Heart right ventricle (tissue), 16 donors: ENCODE measurements around the gene ACKR4. TPM values are rescaled to one million over a fixed set of nuclear protein-coding genes. Genes with fewer than 3 reads are reported as not detected.

Experiments
- ATAC-seq, 8 donors: fragments of 200-7000 bp; cut with Tn5 transposase; one replicate each; pipeline ENCODE4 v1.9.1; 2020; ENCODE audit warnings: mild to moderate bottlenecking in 8 of 8, moderate library complexity in 8 of 8, moderate number of reproducible peaks in 1 of 8
- DNase-seq, 2 donors: peaks; one replicate each; pipeline ENCODE4 v3.0.0-alpha.2; 2020
- H3K27ac ChIP-seq, 10 donors: fragments of 200-600 bp; sonication (generic) in 2 of 10; one replicate each; pipeline versions ENCODE4 v1.5.0 to v1.8.0; 2020 to 2022; ENCODE audit warnings: mild to moderate bottlenecking in 3 of 10
- H3K27me3 ChIP-seq, 7 donors: fragments of 200-600 bp; one replicate each; pipeline ENCODE4 v1.8.0; 2021 to 2022; ENCODE audit warnings: mild to moderate bottlenecking in 2 of 7
- H3K36me3 ChIP-seq, 9 donors: fragments of 200-600 bp; sonication (generic) in 1 of 9; one replicate each; pipeline versions ENCODE4 v1.5.0 to v1.8.0; 2020 to 2022; ENCODE audit warnings: mild to moderate bottlenecking in 2 of 9
- H3K4me1 ChIP-seq, 9 donors: fragments of 200-600 bp; sonication (generic) in 1 of 9; one replicate each; pipeline versions ENCODE4 v1.5.0 to v1.8.0; 2020 to 2022; ENCODE audit warnings: mild to moderate bottlenecking in 4 of 9
- H3K4me3 ChIP-seq, 10 donors: fragments of 200-600 bp; sonication (generic) in 2 of 10; one replicate each; pipeline versions ENCODE4 v1.5.0 to v1.8.0; 2020 to 2022; ENCODE audit warnings: mild to moderate bottlenecking in 7 of 10, moderate library complexity in 2 of 10
- H3K9me3 ChIP-seq, 11 donors: fragments of 200-600 bp in 10 of 11; sonication (generic) in 2 of 11; one replicate each; pipeline versions ENCODE4 v1.5.0 to v1.8.0; 2013 to 2022; ENCODE audit warnings: mild to moderate bottlenecking in 2 of 11, control low read depth in 1 of 11, moderate library complexity in 1 of 11
- CTCF ChIP-seq, 9 donors: fragments of 200-600 bp; sonication (generic) in 2 of 9; IDR thresholded peaks; one replicate each; pipeline versions ENCODE4 v1.5.0 to v1.8.0; 2021 to 2022; ENCODE audit warnings: antibody characterized with exemption in 9 of 9, mild to moderate bottlenecking in 5 of 9, moderate library complexity in 1 of 9
- WGBS, 2 donors: extraction: QIAGEN DNeasy Blood & Tissue Kit; methylation state at CpG; one replicate each; pipeline ENCODE4 v1.1.7; 2013; ENCODE audit warnings: inconsistent platforms in 1 of 2; 5-methylcytosine and 5-hydroxymethylcytosine counted together
- intact Hi-C, 10 donors: fragments of 100-400 bp; cut with DNase I; formaldehyde crosslinking; loops; one replicate each; pipeline versions ENCODE4 v1.11.1 to v1.14.2; 2022
- polyA plus RNA-seq, 2 donors: library from polyadenylated mRNA; stranded (reverse); fragments of 200-250 nt; gene quantifications; one replicate each; pipeline ENCODE4 v1.2.3, GENCODE V29; 2013
- total RNA-seq, 10 donors: library from RNA; stranded (reverse); fragmentation: NEBNext Ultra II Directional in 3 of 10; extraction: Animal tissue kit (Norgen Biotek cat#: 25700) in 3 of 10; gene quantifications; one replicate each; pipeline versions ENCODE4 v1.2.1 to v1.2.4, GENCODE V29; 2021 to 2023
- donor health status: Arrhythmogenic right ventricular cardiomyopathy.
- donor health status: ischemic (EF 13 %, LVEDD 7.1; RV severe dilation, severe dysfunction).
- donor health status: healthy with polysubstance abuse.
- donor health status: DM: no; HTN: yes; CAD: no.
- donor health status: DM: no; HTN: no; CAD: no.
- donor health status: ischemic (EF 25% LVEDD 6.9; RV normal size, moderate dysfunction).
- donor health status: ischemic (EF 25% LVEDD 5.7; RV mildly dilated, moderate dysfunction).
- donor health status: healthy.
- donor health status: DM: yes; HTN: yes; CAD: no.
- donor health status: Ischemic cardiomyopathy.
- donor health status: ischemic (EF 35%, LVEDD 5.7; RV mildly dilated, moderate dysfunction).
- donor health status: nonischemic (EF 11% LVEDD 7.7; RV severe dilation, severe dysfunction).
- donor health status: DM: yes; HTN: yes; CAD: no.
- donor health status: PGD.
- donor health status: ischemic (EF 29% LVEDD 5.4; RV normal size, mild dysfunction).
- donor health status: nonischemic (EF 23%, LVEDD 6.1; RV moderate dilation, normal function).

ACKR4 gene
- total and polyA plus RNA-seq, 12 donors: 0.47 to 3.6 (median 2.0) TPM

- H3K4me1 ChIP-seq: peaks cover 0 to 18% (median 5%) of the 10 kb centered on the region in 9 donors
- no peak overlapping the region for H3K27ac ChIP-seq
- H3K36me3 ChIP-seq: peaks cover 0 to 71% (median 25%) of the 10 kb centered on the region in 9 donors
- WGBS, 2 donors: 100% methylated on average over 1 of the region's 1 CpG
- TF ChIP-seq CTCF (IDR thresholded peaks at IDR 0.05): no peak
- H3K9me3 ChIP-seq: peaks cover 0 to 8% (median 0%) of the 10 kb centered on the region in 11 donors
- intact Hi-C loops: no loop called here
- DNase-seq: no peak
- no peak for ATAC-seq
- no peak overlapping the region for H3K4me3 ChIP-seq
- H3K27me3 ChIP-seq: no peaks in the 10 kb centered on the region
These were observed 26.6 kb downstream of the ACKR4 start for GRCh38 chr3:132623646-132624045.

- WGBS, 2 donors: 97 to 98% methylated on average over 7 of the region's 7 CpGs
- Histone ChIP-seq H3K4me1 (peaks cover 0 to 18% (median 5%) of the 10 kb centered on the region in 9 donors), H3K36me3 (peaks cover 0 to 76% (median 27%) of the 10 kb centered on the region in 9 donors), H3K27me3 (no peaks in the 10 kb centered on the region), H3K9me3 (peaks cover 0 to 8% (median 0%) of the 10 kb centered on the region in 11 donors), H3K4me3 (no peak overlapping the region), H3K27ac (no peak overlapping the region)
- intact Hi-C loops: no loop called here
- DNase-seq: no peak
- no peak for TF ChIP-seq CTCF (IDR thresholded peaks at IDR 0.05)
- ATAC-seq: no peak
These were observed 27.7 kb downstream of the ACKR4 start for GRCh38 chr3:132624790-132625189.

- no peak for DNase-seq
- Histone ChIP-seq H3K27me3 (no peaks in the 10 kb centered on the region), H3K9me3 (peaks cover 0 to 7% (median 0%) of the 10 kb centered on the region in 11 donors), H3K27ac (no peak overlapping the region), H3K4me1 (peaks cover 0 to 12% (median under 1%) of the 10 kb centered on the region in 9 donors), H3K36me3 (peaks cover 0 to 81% (median 27%) of the 10 kb centered on the region in 9 donors), H3K4me3 (no peak overlapping the region)
- no peak for ATAC-seq
- 97% methylated on average over 1 of the region's 1 CpG for WGBS, 2 donors
- TF ChIP-seq CTCF (IDR thresholded peaks at IDR 0.05): no peak
- intact Hi-C loops: no loop called here
These were observed 28.5 kb downstream of the ACKR4 start for GRCh38 chr3:132625613-132626012.

- Histone ChIP-seq H3K36me3 (peaks cover 0 to 82% (median 27%) of the 10 kb centered on the region in 9 donors), H3K27me3 (no peaks in the 10 kb centered on the region), H3K9me3 (no peaks in the 10 kb centered on the region), H3K27ac (no peak overlapping the region), H3K4me1 (peaks cover 0 to 10% (median 0%) of the 10 kb centered on the region in 9 donors), H3K4me3 (no peak overlapping the region)
- ATAC-seq (no peak), DNase-seq (no peak)
- WGBS, 2 donors: 95 to 97% methylated on average over 6 of the region's 6 CpGs
- no peak for TF ChIP-seq CTCF (IDR thresholded peaks at IDR 0.05)
- intact Hi-C loops: no loop called here
These were observed 29.9 kb downstream of the ACKR4 start for GRCh38 chr3:132626955-132627354.
